A549 treated with RU486 at 1 μM for 4 hours (cell line): ENCODE data around the gene HAPLN3. TPM values are rescaled to one million over a fixed set of nuclear protein-coding genes. Genes with fewer than 3 reads are reported as not detected.

Experiments
- total RNA-seq: library from RNA; stranded (reverse); fragments of 200-300 nt; extraction: Qiagen RNA extraction; gene quantifications from 5 replicates; pipeline ENCODE4 v1.2.3, GENCODE V29; 2022; ENCODE audit warnings: low read depth

The HAPLN3 gene
- 26.9 to 34.6 TPM (median 30.0 TPM) in 5 replicates for total RNA-seq

DNA sequence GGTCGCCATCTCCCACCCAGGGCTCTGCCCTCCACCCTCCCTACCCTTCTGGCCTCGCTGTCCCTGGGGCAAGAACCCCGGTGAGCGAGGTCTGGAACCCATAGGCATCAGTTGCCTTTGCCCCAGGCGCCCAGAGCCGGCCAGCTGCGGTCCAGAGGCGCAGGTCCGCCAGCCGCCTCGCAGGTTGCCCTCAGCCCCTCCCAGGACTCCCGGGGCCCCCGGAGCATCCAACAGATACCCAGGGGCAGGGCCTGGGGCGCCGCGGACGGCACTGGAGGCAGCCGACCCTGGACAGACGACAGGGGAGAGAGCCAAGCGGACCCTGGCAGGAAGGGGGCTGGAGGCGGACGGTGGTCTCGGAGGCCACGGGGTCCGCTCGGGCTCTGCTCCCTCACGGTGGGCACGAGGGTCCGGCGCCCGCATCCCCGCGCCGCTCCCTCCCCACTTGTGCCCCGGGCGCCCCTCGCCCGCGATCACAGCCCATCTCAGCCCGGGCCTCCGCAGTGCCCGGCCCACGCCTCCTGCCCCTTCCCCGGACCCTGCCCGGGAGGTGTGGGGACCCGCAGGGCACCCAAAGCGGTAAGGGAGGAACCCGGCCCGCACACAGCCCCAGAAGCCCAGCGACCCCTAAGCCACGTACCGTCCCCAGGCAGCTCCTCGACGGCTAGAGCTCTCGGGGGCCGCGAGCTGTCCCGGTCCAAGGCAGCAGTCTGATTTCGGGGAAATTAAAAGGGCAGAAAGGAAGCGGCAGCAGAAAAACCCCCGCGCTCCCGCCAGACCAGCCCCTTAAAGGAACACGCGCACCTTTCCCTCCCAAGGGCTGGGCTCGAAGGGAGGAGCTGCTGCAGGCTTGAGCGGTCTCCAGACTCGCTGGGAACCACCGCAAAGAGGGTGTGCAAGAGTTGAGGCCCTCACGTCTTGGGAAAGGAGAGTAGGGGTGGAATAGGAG is at the start of gene HAPLN3:
TSS of gene HAPLN3 (minus strand) at position 726 of the 949 bp plus-strand sequence. CDS start 8,246 bp downstream, outside the sequence.

DNA sequence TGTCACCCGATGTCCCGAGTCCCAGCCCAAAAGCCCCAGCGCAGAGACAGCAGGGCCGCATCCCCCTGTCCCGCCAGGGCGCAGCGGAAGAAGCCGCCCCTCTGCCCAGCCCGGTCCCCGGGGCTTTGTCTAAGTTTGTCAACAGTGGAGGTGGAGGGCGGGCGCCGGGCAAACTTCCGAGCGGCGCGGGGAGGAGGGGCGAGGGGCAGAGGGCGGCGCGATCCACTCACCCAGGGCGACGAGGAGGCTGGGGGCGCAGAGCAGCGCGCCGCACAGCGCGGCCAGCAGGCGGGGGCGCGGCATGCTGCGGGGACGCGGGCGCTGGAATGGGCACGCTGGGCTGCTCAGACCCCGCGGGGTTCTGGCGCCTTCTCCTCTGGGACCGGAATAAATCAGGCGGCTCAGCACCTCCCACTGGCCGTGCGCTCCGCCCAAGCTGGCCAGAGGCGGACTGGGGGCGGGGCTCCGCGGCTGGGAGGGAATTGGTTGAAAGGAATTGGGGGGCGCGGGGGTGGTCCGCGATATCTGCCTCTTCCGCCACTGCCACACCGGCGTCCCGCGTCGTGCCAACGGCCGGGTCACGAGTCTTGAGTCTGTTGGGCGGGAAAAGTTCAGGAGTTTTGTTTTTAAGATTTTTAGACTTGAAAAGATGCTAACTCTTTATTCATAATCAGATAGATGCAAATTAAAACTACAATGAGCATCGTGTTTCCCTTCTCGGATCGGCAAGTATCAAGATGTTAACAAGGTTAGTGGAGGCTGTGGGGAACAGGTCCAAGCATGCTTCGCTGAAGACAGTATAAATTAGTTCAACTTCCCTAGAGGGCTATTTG is 17.9 kb upstream of the HAPLN3 start, which contains the start of gene MFGE8:
TSS of gene MFGE8 (minus strand) at position 363 of the 833 bp plus-strand sequence. CDS start at position 303, 60 bp downstream.

Other genes starting within 250 kb of the HAPLN3 start
- gene ACAN, start 92.1 kb downstream of the HAPLN3 start, total RNA-seq = 0.14 to 0.21 TPM (median 0.20 TPM) in 5 replicates
- gene MFGE8, start 17.8 kb upstream of the HAPLN3 start, total RNA-seq = 295 to 376 TPM (median 306 TPM) in 5 replicates
- gene ABHD2, start 192.9 kb upstream of the HAPLN3 start, total RNA-seq = 69.1 to 102 TPM (median 81.9 TPM) in 5 replicates